GM12878 (cell line): ENCODE data around the gene NSUN2.

Source experiments
- BCL11A ChIP-seq: IDR thresholded peaks from 2 replicates; pipeline ENCODE4 v1.6.1; 2011; ENCODE audit warnings: low read depth, low read length
- DPF2 ChIP-seq: fragments of 450-650 bp; IDR thresholded peaks from 2 replicates; pipeline ENCODE4 v1.6.1; 2017; ENCODE audit warnings: mild to moderate bottlenecking
- EZH2 ChIP-seq: IDR thresholded peaks from 2 replicates; pipeline ENCODE4 v1.6.1; 2012; ENCODE audit warnings: low read depth, mild to moderate bottlenecking, control low read depth, inconsistent platforms, low read length, borderline replicate concordance; ENCODE audit not compliant: control insufficient read depth
- MEF2A ChIP-seq: IDR thresholded peaks from 2 replicates; pipeline ENCODE4 v1.6.1; 2011; ENCODE audit warnings: low read depth, mild to moderate bottlenecking, low read length, moderate library complexity; ENCODE audit not compliant: insufficient read depth
- RFX5 ChIP-seq: IDR thresholded peaks from 2 replicates; pipeline ENCODE4 v1.6.1; 2011; ENCODE audit warnings: low read depth, low read length, improper control_type of control experiment
- SMC3 ChIP-seq: IDR thresholded peaks from 2 replicates; pipeline ENCODE4 v1.6.1; 2011; ENCODE audit warnings: low read length, improper control_type of control experiment, borderline replicate concordance
- TAF1 ChIP-seq: IDR thresholded peaks from 2 replicates; pipeline ENCODE4 v1.6.1; 2011; ENCODE audit warnings: mild to moderate bottlenecking, low read depth, low read length, borderline replicate concordance
- TCF12 ChIP-seq: IDR thresholded peaks from 2 replicates; pipeline ENCODE4 v1.6.1; 2011; ENCODE audit warnings: low read depth, mild to moderate bottlenecking, low read length
- ZBED1 ChIP-seq: IDR thresholded peaks from 2 replicates; pipeline ENCODE4 v1.6.1; 2016; ENCODE audit warnings: borderline replicate concordance
- ZNF274 ChIP-seq: IDR thresholded peaks from one replicate; pipeline ENCODE4 v1.8.0; 2011; ENCODE audit not compliant: insufficient read length, insufficient read depth
- TF ChIP-seq, protein P1 (sequence below): IDR thresholded peaks from 2 replicates; pipeline ENCODE4 v1.6.1; 2012; ENCODE audit warnings: low read depth, low read length, improper control_type of control experiment
- TF ChIP-seq, protein P2 (sequence below): fragments of 450-650 bp; IDR thresholded peaks from 2 replicates; pipeline ENCODE4 v1.6.1; 2018; ENCODE audit warnings: mild to moderate bottlenecking, low read depth, moderate library complexity; ENCODE audit not compliant: partially characterized antibody
- TF ChIP-seq, protein P3 (sequence below), 3 experiments: IDR thresholded peaks in 2 of 3; conservative IDR thresholded peaks in 1 of 3; 2 replicates each; pipeline ENCODE4 v1.5.1; 2011; ENCODE audit warnings: low read depth in 3 of 3, low read length in 3 of 3, mild to moderate bottlenecking in 3 of 3, control low read depth in 2 of 3, moderate library complexity in 2 of 3, inconsistent platforms in 1 of 3, mixed read lengths in 1 of 3; ENCODE audit not compliant: control insufficient read depth in 2 of 3, insufficient read depth in 1 of 3; ENCODE audit errors: extremely low read depth in 1 of 3
- TF ChIP-seq, protein P4 (sequence below): IDR thresholded peaks from 2 replicates; pipeline ENCODE4 v1.6.1; 2012; ENCODE audit warnings: mild to moderate bottlenecking, low read depth, low read length

DNA sequence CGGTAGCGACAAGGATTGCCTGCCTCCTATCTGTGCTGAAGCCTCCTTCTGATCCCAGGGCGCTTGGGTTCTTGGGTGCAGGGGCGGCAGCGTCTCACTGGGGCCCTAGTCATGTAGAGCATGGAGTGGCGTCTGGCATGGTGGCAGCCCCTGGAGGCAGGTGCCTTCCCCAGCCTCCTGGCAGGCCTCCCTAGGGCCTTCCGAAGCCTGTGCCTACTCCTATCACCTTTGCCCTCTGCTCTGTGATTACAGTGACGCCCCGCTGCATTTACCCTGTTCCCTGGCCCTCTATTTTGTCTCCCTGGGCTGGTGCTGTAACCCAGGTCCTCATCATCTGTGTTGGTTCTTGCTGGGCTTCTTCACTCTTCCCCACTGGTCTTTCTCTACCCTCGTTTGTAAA, 4.2 kb upstream of the NSUN2 start:
- no peak for TF ChIP-seq EZH2
- TF ChIP-seq, protein P1, sequence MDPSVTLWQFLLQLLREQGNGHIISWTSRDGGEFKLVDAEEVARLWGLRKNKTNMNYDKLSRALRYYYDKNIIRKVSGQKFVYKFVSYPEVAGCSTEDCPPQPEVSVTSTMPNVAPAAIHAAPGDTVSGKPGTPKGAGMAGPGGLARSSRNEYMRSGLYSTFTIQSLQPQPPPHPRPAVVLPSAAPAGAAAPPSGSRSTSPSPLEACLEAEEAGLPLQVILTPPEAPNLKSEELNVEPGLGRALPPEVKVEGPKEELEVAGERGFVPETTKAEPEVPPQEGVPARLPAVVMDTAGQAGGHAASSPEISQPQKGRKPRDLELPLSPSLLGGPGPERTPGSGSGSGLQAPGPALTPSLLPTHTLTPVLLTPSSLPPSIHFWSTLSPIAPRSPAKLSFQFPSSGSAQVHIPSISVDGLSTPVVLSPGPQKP: no peak
- TF ChIP-seq TCF12: no peak
- TF ChIP-seq, protein P2, sequence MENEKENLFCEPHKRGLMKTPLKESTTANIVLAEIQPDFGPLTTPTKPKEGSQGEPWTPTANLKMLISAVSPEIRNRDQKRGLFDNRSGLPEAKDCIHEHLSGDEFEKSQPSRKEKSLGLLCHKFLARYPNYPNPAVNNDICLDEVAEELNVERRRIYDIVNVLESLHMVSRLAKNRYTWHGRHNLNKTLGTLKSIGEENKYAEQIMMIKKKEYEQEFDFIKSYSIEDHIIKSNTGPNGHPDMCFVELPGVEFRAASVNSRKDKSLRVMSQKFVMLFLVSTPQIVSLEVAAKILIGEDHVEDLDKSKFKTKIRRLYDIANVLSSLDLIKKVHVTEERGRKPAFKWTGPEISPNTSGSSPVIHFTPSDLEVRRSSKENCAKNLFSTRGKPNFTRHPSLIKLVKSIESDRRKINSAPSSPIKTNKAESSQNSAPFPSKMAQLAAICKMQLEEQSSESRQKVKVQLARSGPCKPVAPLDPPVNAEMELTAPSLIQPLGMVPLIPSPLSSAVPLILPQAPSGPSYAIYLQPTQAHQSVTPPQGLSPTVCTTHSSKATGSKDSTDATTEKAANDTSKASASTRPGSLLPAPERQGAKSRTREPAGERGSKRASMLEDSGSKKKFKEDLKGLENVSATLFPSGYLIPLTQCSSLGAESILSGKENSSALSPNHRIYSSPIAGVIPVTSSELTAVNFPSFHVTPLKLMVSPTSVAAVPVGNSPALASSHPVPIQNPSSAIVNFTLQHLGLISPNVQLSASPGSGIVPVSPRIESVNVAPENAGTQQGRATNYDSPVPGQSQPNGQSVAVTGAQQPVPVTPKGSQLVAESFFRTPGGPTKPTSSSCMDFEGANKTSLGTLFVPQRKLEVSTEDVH: no peak
- no peak for TF ChIP-seq TAF1
- TF ChIP-seq DPF2: no peak
- TF ChIP-seq, protein P3, sequence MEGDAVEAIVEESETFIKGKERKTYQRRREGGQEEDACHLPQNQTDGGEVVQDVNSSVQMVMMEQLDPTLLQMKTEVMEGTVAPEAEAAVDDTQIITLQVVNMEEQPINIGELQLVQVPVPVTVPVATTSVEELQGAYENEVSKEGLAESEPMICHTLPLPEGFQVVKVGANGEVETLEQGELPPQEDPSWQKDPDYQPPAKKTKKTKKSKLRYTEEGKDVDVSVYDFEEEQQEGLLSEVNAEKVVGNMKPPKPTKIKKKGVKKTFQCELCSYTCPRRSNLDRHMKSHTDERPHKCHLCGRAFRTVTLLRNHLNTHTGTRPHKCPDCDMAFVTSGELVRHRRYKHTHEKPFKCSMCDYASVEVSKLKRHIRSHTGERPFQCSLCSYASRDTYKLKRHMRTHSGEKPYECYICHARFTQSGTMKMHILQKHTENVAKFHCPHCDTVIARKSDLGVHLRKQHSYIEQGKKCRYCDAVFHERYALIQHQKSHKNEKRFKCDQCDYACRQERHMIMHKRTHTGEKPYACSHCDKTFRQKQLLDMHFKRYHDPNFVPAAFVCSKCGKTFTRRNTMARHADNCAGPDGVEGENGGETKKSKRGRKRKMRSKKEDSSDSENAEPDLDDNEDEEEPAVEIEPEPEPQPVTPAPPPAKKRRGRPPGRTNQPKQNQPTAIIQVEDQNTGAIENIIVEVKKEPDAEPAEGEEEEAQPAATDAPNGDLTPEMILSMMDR (IDR thresholded peaks at IDR 0.05 in 2 of 3, conservative IDR thresholded peaks at IDR 0.05 in 1 of 3; ENCODE audit: control insufficient read depth in 2 of 3, extremely low read depth in 1 of 3, insufficient read depth in 1 of 3, low read depth in 3 of 3, low read length in 3 of 3): no peak
- no peak for TF ChIP-seq RFX5
- no peak for TF ChIP-seq BCL11A
- no peak for TF ChIP-seq SMC3
- TF ChIP-seq, protein P4, sequence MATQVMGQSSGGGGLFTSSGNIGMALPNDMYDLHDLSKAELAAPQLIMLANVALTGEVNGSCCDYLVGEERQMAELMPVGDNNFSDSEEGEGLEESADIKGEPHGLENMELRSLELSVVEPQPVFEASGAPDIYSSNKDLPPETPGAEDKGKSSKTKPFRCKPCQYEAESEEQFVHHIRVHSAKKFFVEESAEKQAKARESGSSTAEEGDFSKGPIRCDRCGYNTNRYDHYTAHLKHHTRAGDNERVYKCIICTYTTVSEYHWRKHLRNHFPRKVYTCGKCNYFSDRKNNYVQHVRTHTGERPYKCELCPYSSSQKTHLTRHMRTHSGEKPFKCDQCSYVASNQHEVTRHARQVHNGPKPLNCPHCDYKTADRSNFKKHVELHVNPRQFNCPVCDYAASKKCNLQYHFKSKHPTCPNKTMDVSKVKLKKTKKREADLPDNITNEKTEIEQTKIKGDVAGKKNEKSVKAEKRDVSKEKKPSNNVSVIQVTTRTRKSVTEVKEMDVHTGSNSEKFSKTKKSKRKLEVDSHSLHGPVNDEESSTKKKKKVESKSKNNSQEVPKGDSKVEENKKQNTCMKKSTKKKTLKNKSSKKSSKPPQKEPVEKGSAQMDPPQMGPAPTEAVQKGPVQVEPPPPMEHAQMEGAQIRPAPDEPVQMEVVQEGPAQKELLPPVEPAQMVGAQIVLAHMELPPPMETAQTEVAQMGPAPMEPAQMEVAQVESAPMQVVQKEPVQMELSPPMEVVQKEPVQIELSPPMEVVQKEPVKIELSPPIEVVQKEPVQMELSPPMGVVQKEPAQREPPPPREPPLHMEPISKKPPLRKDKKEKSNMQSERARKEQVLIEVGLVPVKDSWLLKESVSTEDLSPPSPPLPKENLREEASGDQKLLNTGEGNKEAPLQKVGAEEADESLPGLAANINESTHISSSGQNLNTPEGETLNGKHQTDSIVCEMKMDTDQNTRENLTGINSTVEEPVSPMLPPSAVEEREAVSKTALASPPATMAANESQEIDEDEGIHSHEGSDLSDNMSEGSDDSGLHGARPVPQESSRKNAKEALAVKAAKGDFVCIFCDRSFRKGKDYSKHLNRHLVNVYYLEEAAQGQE: no peak
- no peak for TF ChIP-seq ZBED1
- no peak for TF ChIP-seq MEF2A
- TF ChIP-seq ZNF274: no peak
